Choroid plexus epithelial cell (primary cell): ENCODE measurements around the gene CYB5A.

ENCODE experiments used
- DNase-seq: peaks from one replicate; pipeline ENCODE4 v3.0.0-alpha.2; 2010; ENCODE audit warnings: low read depth
- H3K4me3 ChIP-seq: 2 replicates; pipeline ENCODE4 v1.5.1; 2011; ENCODE audit warnings: low read depth, mild to moderate bottlenecking, control low read depth, low read length, moderate library complexity
- CTCF ChIP-seq: conservative IDR thresholded peaks from 2 replicates; pipeline ENCODE4 v1.5.1; 2011; ENCODE audit warnings: low read depth, mild to moderate bottlenecking, control low read depth, inconsistent platforms, low read length, moderate library complexity

The CYB5A gene

GRCh38 chr18:74291771-74292540 lies at the start of gene CYB5A:
CYB5A (minus strand) TSS chr18:74291963; CDS start chr18:74291875, 88 bp downstream.
- peak; percentile 30 for TF ChIP-seq CTCF
- peak within 1 kb of the TSS; percentile 73 for H3K4me3 ChIP-seq
- DNase-seq: peak; percentile 98

GRCh38 chr18:74337912-74338309 lies 46.1 kb upstream of the CYB5A start:
- no peak for TF ChIP-seq CTCF
- DNase-seq: no peak
- H3K4me3 ChIP-seq: no peak overlapping the region

- TF ChIP-seq CTCF: no peak
- no peak for DNase-seq
- H3K4me3 ChIP-seq: no peak overlapping the region
Measured at GRCh38 chr18:74337155-74337911, 45.6 kb upstream of the CYB5A start.

GRCh38 chr18:74336656-74337055 lies 44.9 kb upstream of the CYB5A start:
- DNase-seq: no peak
- no peak for TF ChIP-seq CTCF
- H3K4me3 ChIP-seq: no peak overlapping the region

GRCh38 chr18:74334242-74334893 lies 42.6 kb upstream of the CYB5A start:
- no peak for TF ChIP-seq CTCF
- DNase-seq: no peak
- H3K4me3 ChIP-seq: no peak overlapping the region

GRCh38 chr18:74333091-74333490 lies 41.3 kb upstream of the CYB5A start:
- TF ChIP-seq CTCF: no peak
- DNase-seq: no peak
- no peak overlapping the region for H3K4me3 ChIP-seq
